AG09309 (cell line): ENCODE data around the gene KIAA1755.

Source experiments
- DNase-seq: peaks from one replicate; pipeline ENCODE4 v3.0.0-alpha.2; 2010; ENCODE audit warnings: low read depth
- H3K4me3 ChIP-seq: 2 replicates; pipeline ENCODE4 v1.5.1; 2011; ENCODE audit warnings: mild to moderate bottlenecking, low read depth, low read length, moderate library complexity; ENCODE audit not compliant: control insufficient read depth
- CTCF ChIP-seq: IDR thresholded peaks from 2 replicates; pipeline ENCODE4 v1.5.1; 2011; ENCODE audit warnings: mild to moderate bottlenecking, low read depth, low read length, inconsistent platforms; ENCODE audit not compliant: insufficient read depth, control insufficient read depth; ENCODE audit errors: missing control alignments

The KIAA1755 gene

GRCh38 chr20:38271608-38272120, 11.1 kb upstream of the KIAA1755 start:
- no peak for DNase-seq
- no peak overlapping the region for H3K4me3 ChIP-seq
- TF ChIP-seq CTCF = no peak

- peak; percentile 82 for DNase-seq
- H3K4me3 ChIP-seq = no peak overlapping the region
- no peak for TF ChIP-seq CTCF
Observed at GRCh38 chr20:38270869-38271605, 10.5 kb upstream of the KIAA1755 start.

GRCh38 chr20:38269715-38270114, 9.2 kb upstream of the KIAA1755 start:
- TF ChIP-seq CTCF = no peak
- H3K4me3 ChIP-seq = no peak overlapping the region
- no peak for DNase-seq

- no peak for TF ChIP-seq CTCF
- no peak for DNase-seq
Observed at GRCh38 chr20:38269040-38269439, 8.5 kb upstream of the KIAA1755 start.

GRCh38 chr20:38267901-38268514, 7.5 kb upstream of the KIAA1755 start:
- no peak for DNase-seq
- no peak for TF ChIP-seq CTCF
- no peak overlapping the region for H3K4me3 ChIP-seq

More at GRCh38 chr20:38269040-38269439, 8.5 kb upstream of the KIAA1755 start:
- no peak overlapping the region for H3K4me3 ChIP-seq

GRCh38 chr20:38267296-38267695, 6.8 kb upstream of the KIAA1755 start:
- no peak for TF ChIP-seq CTCF
- DNase-seq = no peak
- no peak overlapping the region for H3K4me3 ChIP-seq
